GM19035 (cell line): ENCODE data around the gene ELAVL4.

Experiments used
- ATAC-seq: cut with Tn5 transposase; IDR thresholded peaks from one replicate; pipeline ENCODE4 v1.9.1; 2021; ENCODE audit not compliant: unreplicated experiment

ELAVL4 gene

DNA sequence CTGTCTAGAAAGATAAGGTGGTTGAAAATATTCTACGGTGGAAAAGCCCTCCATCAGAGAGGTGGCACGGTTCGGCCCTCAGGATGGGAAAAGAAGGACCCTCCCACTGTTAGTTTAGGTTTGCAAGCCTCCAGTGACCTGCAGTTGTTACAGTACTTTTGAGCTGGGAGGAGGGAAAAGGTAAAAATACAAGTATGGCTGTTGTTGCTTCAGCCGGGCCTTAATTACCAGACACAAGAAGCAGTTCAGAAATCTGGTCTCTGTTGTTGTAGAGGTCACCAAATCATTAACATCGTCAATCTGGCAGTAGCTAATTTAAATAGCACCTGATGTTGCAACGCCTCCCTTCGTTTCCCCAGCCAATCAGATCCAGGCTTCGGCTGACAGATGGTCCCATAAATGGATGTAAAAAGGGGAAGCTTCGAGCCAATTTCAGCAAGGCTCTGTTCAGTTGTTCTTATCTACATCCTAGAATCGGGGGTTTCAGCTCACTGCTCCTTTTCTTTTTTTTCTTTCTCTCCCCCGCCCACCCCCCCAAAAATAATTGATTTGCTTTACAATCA, at the start of gene ELAVL4:
TSS of gene ELAVL4 (plus strand) at position 424 of the 563 bp plus-strand sequence. CDS start 270 bp downstream, outside the sequence.
- no peak for ATAC-seq

DNA sequence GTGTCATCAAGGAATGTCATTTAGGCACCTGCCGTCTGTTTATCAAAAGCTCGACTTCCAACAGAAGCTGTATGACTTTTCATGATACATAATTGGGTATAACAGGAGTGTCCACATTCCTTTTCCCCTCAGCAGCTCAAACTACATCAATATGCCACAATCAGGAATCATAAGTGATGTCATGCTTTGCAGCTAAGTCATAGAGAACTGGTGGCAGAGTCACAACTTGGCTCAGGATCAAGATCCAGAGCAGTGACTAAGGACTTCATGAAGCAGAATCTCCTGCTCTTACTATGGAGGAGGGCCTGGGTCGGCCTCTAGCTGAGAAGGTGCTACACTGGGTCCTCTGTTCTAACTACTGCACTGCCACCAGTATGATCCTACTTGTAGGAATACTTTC, 48.4 kb upstream of the ELAVL4 start:
- no peak for ATAC-seq

- ATAC-seq, result no peak
Observed at GRCh38 chr1:50066806-50067205, 41.9 kb upstream of the ELAVL4 start.

GRCh38 chr1:50074931-50075330, 33.8 kb upstream of the ELAVL4 start:
- ATAC-seq, result no peak

GRCh38 chr1:50077273-50077672, 31.4 kb upstream of the ELAVL4 start:
- no peak for ATAC-seq

GRCh38 chr1:50080904-50081586, 27.7 kb upstream of the ELAVL4 start:
- ATAC-seq, result no peak

- ATAC-seq, result no peak
Observed at GRCh38 chr1:50084389-50084788, 24.3 kb upstream of the ELAVL4 start.

DNA sequence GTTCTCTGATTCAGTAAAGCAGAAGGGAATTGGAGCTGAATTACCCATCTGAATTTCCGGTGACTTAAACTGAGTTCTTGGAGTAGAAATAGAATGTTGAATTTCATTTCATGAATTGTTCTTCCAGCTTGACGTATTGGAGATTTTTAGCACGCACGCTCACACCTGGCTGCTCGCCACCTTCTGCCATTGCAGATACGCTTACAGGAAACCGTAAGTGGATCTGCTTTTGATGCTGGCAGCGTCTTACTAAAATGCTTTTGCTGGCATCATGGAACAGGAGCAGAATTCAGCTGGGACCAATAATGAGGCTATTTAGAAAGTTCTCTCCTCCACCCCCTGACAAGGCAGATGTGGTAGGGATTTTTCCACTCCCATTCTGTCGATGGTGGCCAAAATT, 17.7 kb upstream of the ELAVL4 start:
- no peak for ATAC-seq

GRCh38 chr1:50095716-50096115, 13.0 kb upstream of the ELAVL4 start:
- ATAC-seq, result no peak

DNA sequence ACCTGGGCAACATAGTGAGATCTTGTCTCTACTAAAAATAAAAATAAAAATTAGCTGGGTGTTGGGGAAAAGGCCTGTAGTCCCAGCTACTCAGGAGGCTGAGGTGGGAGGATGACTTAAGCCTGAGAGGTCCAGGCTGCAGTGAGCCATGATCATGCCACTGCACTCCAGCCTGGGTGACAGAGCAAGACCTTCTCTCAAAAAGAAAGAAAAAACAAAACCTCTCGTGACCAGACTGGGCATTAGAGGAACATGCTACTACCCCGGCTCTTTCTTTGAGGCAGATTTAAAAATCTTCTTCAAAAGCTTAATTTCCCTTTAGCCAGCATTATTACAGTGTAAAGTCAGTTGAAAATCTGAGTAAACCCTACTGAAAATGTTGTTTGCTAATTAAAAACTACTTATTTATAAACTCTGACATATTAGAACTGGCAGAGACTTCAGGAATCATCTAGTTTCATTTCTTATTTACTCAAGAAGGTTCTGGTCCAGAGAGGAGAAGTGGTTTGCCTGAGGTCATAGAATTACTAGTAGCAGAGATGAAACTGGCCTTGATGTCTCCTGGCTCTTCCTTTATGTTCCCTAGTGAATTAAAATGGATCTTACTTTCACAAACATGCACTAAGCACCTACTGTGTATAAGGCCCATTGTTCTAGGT, 11.6 kb upstream of the ELAVL4 start:
- no peak for ATAC-seq

DNA sequence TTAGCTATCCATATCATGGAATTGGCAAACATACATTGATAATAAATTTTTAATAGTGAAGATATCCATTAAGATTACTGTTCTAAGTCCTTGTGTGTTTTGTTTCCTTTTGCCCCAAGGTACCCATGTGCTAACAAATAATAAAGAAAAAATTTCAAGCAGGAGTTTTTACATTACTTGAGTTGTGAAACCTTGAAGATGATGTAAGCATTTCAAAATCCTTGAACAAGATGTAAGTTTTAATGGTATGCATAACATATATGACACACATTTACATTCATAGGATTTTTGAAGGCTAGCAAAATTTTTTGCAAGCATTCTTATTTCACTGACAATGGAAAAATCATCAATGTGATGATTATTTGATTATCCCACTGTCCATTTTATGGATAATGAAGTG, 10.9 kb upstream of the ELAVL4 start:
- ATAC-seq, result no peak

GRCh38 chr1:50098591-50099021, 10.1 kb upstream of the ELAVL4 start:
- no peak for ATAC-seq

DNA sequence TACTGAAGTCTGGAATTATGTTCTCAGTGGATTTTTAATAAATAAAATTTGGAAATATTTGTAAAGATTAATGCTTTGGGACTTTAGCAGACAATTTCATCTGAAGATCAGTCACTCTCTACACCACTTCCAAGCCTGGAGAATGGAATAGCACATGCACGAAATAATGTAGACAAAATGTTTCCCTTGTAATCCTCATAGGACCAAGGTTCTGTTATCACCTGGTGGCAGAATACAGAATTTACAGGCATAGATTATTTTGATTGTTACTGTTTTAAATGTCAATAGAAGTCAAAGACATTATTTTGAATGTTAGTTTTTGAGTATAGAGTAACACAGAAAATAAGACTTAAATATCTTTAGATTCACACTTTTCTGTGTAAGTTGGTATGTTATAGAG, 9.1 kb upstream of the ELAVL4 start:
- no peak for ATAC-seq

DNA sequence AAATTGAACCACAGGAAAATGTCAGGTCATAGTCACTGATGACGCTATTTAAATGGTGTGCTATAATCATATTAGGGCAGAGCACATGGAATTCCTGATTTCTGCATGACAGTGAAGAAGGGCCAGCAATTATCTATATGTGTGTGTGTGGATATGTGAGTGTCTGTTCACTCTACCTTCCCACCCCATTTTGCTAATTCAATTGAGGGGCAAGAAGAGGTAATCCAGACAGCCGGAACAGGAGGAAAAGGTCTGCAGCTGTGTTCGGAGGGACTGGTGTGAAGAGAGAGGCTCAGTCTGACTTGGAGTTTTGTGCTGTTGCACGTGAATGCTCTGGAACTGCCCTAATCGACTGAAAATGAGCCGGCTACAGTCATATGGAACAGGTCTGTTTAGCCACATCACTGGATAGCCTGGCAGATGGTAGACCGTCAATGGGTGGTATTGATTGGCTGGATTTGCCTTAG, 5.1 kb upstream of the ELAVL4 start:
- ATAC-seq, result no peak

DNA sequence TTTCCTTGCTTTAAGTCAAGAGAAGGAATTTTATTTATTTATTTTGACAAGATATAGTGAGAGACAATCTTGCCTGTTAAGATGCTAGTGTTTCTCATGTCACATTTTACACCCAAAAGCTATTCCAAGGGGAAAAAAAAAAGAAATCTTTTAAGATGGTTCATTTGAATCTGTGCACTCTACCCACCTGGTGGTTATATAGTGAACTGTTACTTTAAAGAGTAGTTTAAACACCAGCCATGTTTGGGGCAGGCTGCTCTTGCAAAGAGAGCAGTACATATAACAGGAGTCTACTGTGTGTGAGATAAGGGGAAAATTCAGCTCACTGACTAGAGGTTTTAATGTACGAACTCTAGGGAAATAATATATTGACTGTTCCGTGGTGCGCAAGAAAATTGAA, 3.3 kb upstream of the ELAVL4 start:
- ATAC-seq, result no peak

GRCh38 chr1:50106095-50106761, 2.5 kb upstream of the ELAVL4 start:
- no peak for ATAC-seq

DNA sequence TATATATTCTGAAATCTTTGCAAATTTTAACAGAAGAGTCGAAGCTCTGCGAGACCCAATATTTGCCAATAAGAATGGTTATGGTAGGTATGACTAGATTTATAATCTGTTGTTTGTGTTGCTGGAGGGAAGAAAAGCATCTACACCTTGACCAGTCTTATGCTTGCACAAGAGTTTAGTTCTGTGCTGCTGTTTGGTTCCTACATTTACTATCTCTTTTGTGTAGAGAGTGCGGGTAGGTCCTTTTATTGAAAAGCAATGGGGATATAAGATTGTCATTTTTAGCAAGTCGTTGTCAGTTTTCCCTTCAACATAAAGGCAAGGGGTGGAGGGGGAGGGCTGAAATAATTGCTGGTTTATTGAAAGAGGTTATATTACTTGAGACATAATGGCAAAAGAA, 396 bp downstream of the ELAVL4 start:
- ATAC-seq, result no peak

- no peak for ATAC-seq
Observed at GRCh38 chr1:50109647-50110075, 941 bp downstream of the ELAVL4 start.

DNA sequence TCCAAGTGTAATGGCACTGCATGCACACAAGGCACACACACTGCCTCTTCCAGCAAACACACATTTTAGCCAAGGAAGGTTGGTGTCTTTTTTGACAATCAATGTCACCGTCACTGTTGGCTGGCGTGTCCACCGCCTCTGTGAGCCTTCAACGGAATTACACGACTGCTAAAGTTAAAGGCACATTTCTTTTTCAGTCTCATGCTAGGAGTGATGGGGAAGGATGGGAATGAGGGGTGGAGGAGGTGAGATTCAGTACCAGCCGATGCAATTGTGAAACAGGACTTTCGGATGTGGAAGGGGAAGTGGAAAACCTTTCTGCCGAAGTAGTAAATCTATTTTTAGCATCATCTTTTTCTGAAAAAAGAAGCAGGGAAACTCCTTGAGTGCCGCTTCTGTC, 1.4 kb downstream of the ELAVL4 start:
- no peak for ATAC-seq

DNA sequence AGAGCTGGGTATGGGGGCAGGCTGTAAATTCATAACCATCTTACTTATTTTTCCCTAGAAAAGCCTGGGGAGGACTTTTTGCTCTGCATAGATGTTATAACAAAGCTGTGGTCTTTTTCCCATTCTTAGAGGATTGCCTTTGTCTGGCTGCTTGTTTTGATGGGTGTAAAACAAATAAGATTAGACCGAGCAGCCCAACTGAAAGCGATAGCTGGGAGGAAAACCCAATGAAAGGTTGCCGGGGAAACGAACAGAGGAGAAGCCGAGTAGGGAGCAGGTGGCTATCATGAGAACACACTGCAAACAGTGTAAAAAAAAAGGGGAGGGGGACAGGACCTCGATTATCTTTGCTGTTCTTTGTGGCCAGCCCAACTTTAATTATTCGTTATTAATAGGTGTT, 1.9 kb downstream of the ELAVL4 start:
- no peak for ATAC-seq

DNA sequence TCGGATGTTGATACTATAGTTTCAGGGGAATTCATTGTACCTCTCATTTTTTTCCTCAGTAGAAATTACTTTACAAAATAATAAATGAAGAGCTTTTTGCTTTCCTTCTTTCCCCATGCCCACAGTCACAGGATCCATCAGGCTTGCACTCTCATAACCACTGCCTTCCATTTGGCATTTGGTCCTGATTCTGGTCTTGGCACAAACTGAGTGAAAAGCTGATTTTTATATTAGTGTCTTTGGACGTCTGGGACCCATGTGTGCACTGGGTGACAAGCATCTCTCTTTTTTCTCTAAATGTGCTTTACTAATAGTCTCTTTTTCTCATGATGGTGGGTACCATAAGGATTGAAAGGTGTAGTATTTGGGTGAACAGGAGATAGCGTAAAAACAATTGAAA, 2.8 kb downstream of the ELAVL4 start:
- no peak for ATAC-seq

GRCh38 chr1:50112193-50112592, 3.5 kb downstream of the ELAVL4 start:
- no peak for ATAC-seq
